ENCODE measurements around the gene LRMDA.
"Not testable (repeated sequence)": the region's sequence is repeated elsewhere in the genome, so short reads cannot be mapped to it uniquely, and the experiment has no call there.

LRMDA gene

DNA sequence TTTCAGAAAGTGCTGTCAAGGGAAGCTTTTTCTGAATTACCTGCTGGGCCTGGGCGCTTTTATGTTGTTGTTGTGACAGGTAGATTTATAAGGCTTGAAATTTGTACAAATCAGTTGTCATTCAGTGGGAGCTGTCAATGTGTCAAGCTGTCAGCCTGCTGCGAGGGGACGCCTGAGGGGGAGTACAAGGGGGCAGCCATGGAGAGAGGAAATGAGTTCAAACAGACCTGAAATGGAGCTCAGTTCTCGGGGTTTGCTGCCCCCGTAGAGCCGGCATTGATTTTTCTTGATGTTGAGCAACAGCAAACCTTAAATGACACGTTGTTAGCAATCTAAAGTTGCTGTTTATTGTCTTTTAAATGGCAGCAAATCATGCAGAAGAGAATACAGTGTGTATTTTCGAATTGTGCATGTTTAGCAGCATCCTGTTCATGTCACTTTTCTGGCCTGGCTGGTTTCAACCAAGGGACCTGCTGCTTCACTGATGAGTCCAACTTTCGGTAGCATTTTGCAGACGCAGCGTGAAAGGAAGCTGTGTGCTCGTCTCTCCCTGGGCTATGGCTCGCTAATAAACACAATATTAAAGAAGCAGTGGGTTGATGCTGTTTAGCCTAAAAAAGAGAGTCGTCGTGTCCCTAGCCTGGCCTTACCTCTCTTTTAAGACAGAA lies 166.5 kb downstream of the LRMDA start:
- TF ChIP-seq, protein P1, sequence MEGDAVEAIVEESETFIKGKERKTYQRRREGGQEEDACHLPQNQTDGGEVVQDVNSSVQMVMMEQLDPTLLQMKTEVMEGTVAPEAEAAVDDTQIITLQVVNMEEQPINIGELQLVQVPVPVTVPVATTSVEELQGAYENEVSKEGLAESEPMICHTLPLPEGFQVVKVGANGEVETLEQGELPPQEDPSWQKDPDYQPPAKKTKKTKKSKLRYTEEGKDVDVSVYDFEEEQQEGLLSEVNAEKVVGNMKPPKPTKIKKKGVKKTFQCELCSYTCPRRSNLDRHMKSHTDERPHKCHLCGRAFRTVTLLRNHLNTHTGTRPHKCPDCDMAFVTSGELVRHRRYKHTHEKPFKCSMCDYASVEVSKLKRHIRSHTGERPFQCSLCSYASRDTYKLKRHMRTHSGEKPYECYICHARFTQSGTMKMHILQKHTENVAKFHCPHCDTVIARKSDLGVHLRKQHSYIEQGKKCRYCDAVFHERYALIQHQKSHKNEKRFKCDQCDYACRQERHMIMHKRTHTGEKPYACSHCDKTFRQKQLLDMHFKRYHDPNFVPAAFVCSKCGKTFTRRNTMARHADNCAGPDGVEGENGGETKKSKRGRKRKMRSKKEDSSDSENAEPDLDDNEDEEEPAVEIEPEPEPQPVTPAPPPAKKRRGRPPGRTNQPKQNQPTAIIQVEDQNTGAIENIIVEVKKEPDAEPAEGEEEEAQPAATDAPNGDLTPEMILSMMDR (conservative IDR thresholded peaks at IDR 0.05; ENCODE audit: low read depth, low read length): no peak
- no peak for DNase-seq (ENCODE audit: low read depth)
- H3K4me3 ChIP-seq (ENCODE audit: low read depth, low read length): no peak overlapping the region

DNA sequence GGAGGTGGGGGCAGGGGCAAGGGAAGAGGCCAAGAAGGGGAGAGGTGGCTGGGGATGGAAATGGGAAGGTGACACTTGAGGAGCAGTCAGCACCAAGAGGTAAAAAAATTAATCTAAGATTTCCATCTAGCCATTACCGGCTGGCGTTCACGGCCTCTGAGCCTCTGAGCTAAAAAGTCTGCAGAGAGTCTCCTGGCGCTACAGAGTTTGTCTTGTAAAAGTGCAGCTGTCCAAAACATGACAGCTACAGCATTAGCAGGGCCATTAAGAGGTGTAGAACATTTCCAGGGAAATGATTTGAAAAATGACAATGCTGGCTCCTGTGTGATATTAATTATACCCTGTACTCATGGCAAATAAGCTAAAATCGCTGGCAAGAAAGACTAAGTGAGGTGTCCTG lies 167.6 kb downstream of the LRMDA start:
- DNase-seq (ENCODE audit: low read depth): no peak
- no peak overlapping the region for H3K4me3 ChIP-seq (ENCODE audit: low read depth, low read length)
- TF ChIP-seq, protein P1 (conservative IDR thresholded peaks at IDR 0.05; ENCODE audit: low read depth, low read length): no peak

DNA sequence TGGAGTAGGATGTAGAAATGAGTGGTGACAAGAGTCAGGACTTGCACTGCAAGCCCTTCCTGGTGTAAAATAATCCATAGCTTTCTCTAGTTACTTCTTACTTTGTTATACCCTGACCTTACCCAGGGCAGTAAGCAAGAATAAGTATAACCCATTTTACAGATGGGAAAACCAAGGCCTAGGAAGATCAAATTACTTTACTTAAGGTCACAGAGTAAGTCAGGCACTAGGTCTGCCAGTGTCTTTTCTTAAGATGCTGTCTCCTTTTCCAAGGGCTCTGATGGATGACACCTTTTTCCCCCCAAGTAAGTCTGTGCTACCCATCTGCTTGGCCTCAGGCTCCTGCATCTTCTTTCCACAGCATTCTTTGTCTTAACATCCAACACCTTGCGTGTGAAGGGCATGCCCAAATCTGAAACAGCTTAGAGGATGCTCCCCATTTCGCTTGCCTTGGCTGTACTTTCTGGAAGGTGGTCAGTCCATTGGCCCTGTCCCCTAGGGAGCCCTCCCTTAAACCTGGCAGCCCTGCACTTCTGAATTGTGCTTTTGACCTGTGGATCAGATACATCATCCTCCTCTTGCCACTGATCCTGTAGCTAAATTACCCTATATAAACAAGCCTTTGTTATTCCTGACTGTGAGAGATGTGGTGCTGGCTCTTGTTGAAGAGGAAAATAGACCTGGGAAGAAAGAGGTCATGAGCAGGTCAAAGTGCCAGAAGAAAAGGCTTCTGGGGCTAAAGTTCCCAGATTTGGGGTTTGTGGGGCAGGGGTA lies 168.6 kb downstream of the LRMDA start:
- TF ChIP-seq, protein P1 (conservative IDR thresholded peaks at IDR 0.05; ENCODE audit: low read depth, low read length): no peak
- no peak for DNase-seq (ENCODE audit: low read depth)
- no peak overlapping the region for H3K4me3 ChIP-seq (ENCODE audit: low read depth, low read length)

DNA sequence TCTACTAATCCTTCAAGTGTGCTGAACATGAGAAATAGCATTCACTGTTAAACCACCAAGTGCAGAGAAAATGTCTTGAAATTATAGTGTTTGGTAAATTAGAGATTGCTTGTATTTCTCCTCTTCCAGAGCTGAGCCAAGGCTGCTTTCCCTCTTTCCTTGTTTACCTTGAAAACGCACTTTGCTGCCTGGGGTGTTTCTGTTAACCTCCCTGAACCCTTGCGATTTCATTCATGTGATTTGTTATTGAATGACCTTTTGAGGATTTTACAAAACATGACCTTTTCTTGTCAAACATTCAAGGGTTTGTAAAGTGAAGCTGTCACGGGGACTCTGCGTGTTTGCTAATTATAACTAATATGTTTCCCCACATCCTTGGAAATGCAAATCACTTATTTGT lies 169.4 kb downstream of the LRMDA start:
- no peak overlapping the region for H3K4me3 ChIP-seq (ENCODE audit: low read depth, low read length)
- TF ChIP-seq, protein P1 (conservative IDR thresholded peaks at IDR 0.05; ENCODE audit: low read depth, low read length): no peak
- no peak for DNase-seq (ENCODE audit: low read depth)

DNA sequence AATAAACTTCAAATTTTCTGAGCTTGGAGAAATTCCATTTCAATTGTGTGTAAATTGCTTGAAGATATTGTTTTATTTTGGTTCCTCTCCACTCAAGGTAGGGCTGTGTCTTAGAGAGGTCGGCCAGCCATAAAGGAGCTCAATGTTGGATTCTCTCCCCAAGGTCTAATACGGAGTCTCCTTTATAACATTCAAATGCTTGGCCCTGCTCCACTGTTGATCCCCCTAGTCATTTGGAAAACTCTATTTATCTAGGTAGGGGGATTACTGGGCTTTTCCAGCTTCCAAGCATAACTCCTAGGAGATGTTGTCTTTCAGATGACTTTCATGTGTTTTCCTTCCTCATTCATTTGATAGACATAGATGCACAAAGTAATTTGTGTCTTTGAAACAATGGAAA lies 170.9 kb downstream of the LRMDA start:
- TF ChIP-seq, protein P1 (conservative IDR thresholded peaks at IDR 0.05; ENCODE audit: low read depth, low read length): no peak
- DNase-seq (ENCODE audit: low read depth): no peak
- no peak overlapping the region for H3K4me3 ChIP-seq (ENCODE audit: low read depth, low read length)

DNA sequence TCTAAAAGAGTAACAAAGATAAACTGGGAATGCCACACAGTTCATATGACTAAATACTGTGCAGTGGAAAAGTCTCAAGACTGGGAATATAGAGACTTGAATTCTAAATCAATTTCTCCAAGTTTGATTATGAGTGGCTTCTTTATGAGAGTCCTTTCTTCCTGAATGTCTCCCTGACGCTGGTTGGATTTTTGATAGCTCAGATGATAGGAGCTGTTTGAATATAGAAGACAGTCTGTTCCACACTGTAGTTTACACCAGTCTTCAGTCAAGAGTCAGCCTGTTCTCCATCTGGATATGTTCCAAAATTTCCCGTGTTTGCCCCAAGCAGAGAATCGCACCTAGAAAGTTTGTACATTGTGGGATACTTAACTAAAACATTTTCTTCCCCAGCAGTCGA lies 173.7 kb downstream of the LRMDA start:
- no peak overlapping the region for H3K4me3 ChIP-seq (ENCODE audit: low read depth, low read length)
- no peak for DNase-seq (ENCODE audit: low read depth)
- TF ChIP-seq, protein P1 (conservative IDR thresholded peaks at IDR 0.05; ENCODE audit: low read depth, low read length): no peak

DNA sequence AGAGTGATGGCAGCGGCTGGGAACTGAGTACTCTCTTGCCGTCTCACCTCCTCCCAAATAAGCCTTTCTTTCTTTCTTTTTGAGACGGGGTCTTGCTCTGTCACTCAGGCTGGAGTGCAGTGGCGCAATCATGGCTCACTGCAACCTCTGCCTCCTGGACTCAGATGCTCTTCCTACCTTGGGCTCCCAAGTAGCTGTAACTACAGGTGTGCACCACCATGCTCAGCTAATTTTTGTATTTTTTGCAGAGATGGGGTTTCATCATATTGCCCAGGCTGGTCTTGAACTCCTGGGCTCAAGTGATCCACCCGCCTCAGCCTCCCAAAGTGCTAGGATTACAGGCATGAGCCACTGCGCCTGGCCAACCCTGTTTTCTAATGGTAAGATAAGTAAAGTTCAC lies 174.4 kb downstream of the LRMDA start:
- not testable (repeated sequence) for DNase-seq (ENCODE audit: low read depth); H3K4me3 ChIP-seq (ENCODE audit: low read depth, low read length)
